ENCODE data around the gene TMEM170A.

TMEM170A gene

DNA sequence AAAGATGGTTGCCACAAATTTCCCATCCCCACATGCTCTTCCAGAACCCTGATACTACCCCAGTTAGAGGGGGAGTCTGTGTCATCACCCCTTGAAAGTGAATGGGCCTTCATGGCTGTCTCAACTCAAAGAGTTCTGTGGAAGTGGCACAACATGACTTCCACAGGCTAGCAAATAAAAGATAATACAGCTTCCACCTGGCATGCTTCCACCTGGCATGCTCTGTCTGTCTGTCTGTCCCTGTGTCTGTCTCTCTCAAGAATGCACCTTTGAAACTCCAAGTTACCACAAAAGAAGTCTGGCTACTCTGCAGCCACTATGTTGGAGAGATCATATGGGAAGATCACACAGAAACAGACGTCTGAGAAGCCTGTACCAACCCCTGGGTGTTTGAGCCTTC lies 66.2 kb downstream of the TMEM170A start:
- DNase-seq = no peak

GRCh38 chr16:75394941-75395340 lies 69.5 kb downstream of the TMEM170A start:
- no peak for DNase-seq

Data from NCI-H524 (cell line).